Tibial nerve (tissue), 4 donors: Measurements from ENCODE around the gene SORCS3.

Experiments
- EP300 ChIP-seq, 2 donors: sonication (generic); formaldehyde crosslinking; IDR thresholded peaks; one replicate each; pipeline ENCODE4 v1.6.1; 2017; ENCODE audit warnings: antibody characterized with exemption in 2 of 2, mild to moderate bottlenecking in 1 of 2
- POLR2A ChIP-seq, 2 donors: fragments of 450-650 bp; IDR thresholded peaks; one replicate each; pipeline ENCODE4 v1.6.1; 2017; ENCODE audit warnings: antibody characterized with exemption in 2 of 2, mild to moderate bottlenecking in 2 of 2, moderate library complexity in 2 of 2
- TF ChIP-seq, protein P1 (sequence below), 5 experiments: fragments of 200-600 bp in 3 of 5; fragments of 450-650 bp in 2 of 5; sonication (generic) in 3 of 5; IDR thresholded peaks; one replicate each; pipeline ENCODE4 v1.5.1; 2016 to 2019; ENCODE audit warnings: antibody characterized with exemption in 5 of 5, mild to moderate bottlenecking in 3 of 5, moderate library complexity in 2 of 5

DNA sequence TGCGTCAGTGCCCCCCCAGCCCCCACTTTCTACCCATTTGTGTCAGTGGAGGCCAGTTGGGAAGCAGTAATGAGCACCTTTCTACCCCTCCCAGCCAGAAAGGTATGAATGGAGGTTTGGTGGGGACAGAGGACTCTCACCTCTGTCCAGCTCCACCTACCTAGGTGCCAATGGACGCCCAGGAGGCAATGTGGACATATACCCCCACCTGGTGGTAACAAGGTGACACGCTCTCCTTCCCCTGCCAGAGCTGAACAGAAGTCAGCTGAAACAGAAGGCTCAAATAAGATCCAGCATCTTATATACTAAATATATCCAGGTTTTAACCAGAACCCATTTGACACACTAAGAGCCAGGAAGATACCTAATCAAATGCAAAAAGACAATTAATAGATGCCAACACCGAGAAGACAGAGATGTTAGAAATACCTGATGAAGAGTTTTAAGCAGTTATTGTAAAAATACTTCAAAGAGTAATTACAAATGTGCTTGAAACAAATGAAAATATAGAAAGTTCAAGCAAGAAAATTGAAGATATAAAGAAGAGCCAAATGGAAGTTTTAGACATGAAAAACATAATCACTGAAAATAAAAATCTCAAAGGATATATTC lies 18.4 kb upstream of the SORCS3 start:
- TF ChIP-seq, protein P1, sequence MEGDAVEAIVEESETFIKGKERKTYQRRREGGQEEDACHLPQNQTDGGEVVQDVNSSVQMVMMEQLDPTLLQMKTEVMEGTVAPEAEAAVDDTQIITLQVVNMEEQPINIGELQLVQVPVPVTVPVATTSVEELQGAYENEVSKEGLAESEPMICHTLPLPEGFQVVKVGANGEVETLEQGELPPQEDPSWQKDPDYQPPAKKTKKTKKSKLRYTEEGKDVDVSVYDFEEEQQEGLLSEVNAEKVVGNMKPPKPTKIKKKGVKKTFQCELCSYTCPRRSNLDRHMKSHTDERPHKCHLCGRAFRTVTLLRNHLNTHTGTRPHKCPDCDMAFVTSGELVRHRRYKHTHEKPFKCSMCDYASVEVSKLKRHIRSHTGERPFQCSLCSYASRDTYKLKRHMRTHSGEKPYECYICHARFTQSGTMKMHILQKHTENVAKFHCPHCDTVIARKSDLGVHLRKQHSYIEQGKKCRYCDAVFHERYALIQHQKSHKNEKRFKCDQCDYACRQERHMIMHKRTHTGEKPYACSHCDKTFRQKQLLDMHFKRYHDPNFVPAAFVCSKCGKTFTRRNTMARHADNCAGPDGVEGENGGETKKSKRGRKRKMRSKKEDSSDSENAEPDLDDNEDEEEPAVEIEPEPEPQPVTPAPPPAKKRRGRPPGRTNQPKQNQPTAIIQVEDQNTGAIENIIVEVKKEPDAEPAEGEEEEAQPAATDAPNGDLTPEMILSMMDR (IDR thresholded peaks at IDR 0.05) = no peak
- TF ChIP-seq POLR2A (IDR thresholded peaks at IDR 0.05) = no peak
- no peak for TF ChIP-seq EP300 (IDR thresholded peaks at IDR 0.05)
